CD4-positive, CD25-positive, alpha-beta regulatory T cell (primary cell): ENCODE results near the gene ARL9. TPM values are rescaled to one million over a fixed set of nuclear protein-coding genes. Genes with fewer than 3 reads are reported as not detected.

Source experiments
- ATAC-seq, 2 donors: fragments of 150-1000 bp; cut with Tn5 transposase; one replicate each; pipeline ENCODE4 v1.10.0; 2021; ENCODE audit warnings: low read depth in 2 of 2, moderate number of reproducible peaks in 2 of 2, moderate library complexity in 1 of 2
- DNase-seq, 3 donors: peaks; one replicate each; pipeline versions ENCODE4 v3.0.0 to v3.0.0-alpha.2; 2012 to 2022; ENCODE audit warnings: mixed read lengths in 1 of 3
- H3K27ac ChIP-seq: one replicate; pipeline ENCODE4 v1.7.0; 2013; ENCODE audit warnings: mild to moderate bottlenecking, low read length; ENCODE audit not compliant: insufficient read depth, poor library complexity, severe bottlenecking
- H3K27me3 ChIP-seq: one replicate; pipeline ENCODE4 v1.7.0; 2013; ENCODE audit warnings: low read length; ENCODE audit not compliant: control insufficient read depth, insufficient read depth
- H3K36me3 ChIP-seq: one replicate; pipeline ENCODE4 v1.7.0; 2013; ENCODE audit warnings: mild to moderate bottlenecking, low read length, moderate library complexity; ENCODE audit not compliant: control insufficient read depth, insufficient read depth
- H3K4me1 ChIP-seq: 2 replicates; pipeline ENCODE4 v1.7.0; 2013; ENCODE audit warnings: mild to moderate bottlenecking, low read length; ENCODE audit not compliant: insufficient read depth, control insufficient read depth, poor library complexity, severe bottlenecking
- H3K4me3 ChIP-seq: one replicate; pipeline ENCODE4 v1.7.0; 2013; ENCODE audit warnings: low read depth, mild to moderate bottlenecking, low read length, moderate library complexity
- H3K9me3 ChIP-seq, 2 experiments: 1 replicate in 1 of 2; 2 replicates in 1 of 2; pipeline ENCODE4 v1.7.0; 2013; ENCODE audit warnings: low read length in 2 of 2, mild to moderate bottlenecking in 1 of 2, moderate library complexity in 1 of 2; ENCODE audit not compliant: control insufficient read depth in 2 of 2
- H3K27ac Mint-ChIP-seq, 3 donors: one replicate each; pipeline ENCODE4 v1.8.0; 2020 to 2022; ENCODE audit warnings: mild to moderate bottlenecking in 3 of 3, mixed read lengths in 3 of 3, moderate library complexity in 2 of 3
- H3K27me3 Mint-ChIP-seq: one replicate; pipeline ENCODE4 v1.8.0; 2022; ENCODE audit warnings: mild to moderate bottlenecking, mixed read lengths
- H3K36me3 Mint-ChIP-seq: one replicate; pipeline ENCODE4 v1.8.0; 2020; ENCODE audit warnings: mixed read lengths
- H3K4me1 Mint-ChIP-seq, 4 donors: one replicate each; pipeline ENCODE4 v1.8.0; 2020 to 2022; ENCODE audit warnings: mixed read lengths in 4 of 4, mild to moderate bottlenecking in 1 of 4
- H3K4me3 Mint-ChIP-seq, 4 donors: one replicate each; pipeline ENCODE4 v1.8.0; 2020 to 2022; ENCODE audit warnings: mild to moderate bottlenecking in 4 of 4, mixed read lengths in 4 of 4, moderate library complexity in 3 of 4
- H3K9me3 Mint-ChIP-seq, 7 donors: one replicate each; pipeline ENCODE4 v1.8.0; 2020 to 2022; ENCODE audit warnings: mixed read lengths in 7 of 7, mild to moderate bottlenecking in 3 of 7, moderate library complexity in 2 of 7
- polyA plus RNA-seq, 4 donors: library from polyadenylated mRNA; unstranded; fragments of 300-500 nt; fragmentation: Illumina TruSeq; gene quantifications; one replicate each; pipeline ENCODE4 v1.2.3, GENCODE V29; 2021
- total RNA-seq: library from RNA; stranded (reverse); gene quantifications from one replicate; pipeline ENCODE4 v1.2.3, GENCODE V29; 2022

The ARL9 gene
- total and polyA plus RNA-seq, 5 donors from 2014 or later = not detected

- H3K4me1 ChIP-seq = no peaks in the 10 kb centered on the region
- no peak overlapping the region for H3K4me3 Mint-ChIP-seq
- DNase-seq (no peak), ATAC-seq (no peak)
- no peaks in the 10 kb centered on the region for H3K4me1 Mint-ChIP-seq
- peaks cover 22% of the 10 kb centered on the region for H3K27me3 Mint-ChIP-seq
- H3K27ac Mint-ChIP-seq = no peak overlapping the region
- no peak overlapping the region for H3K4me3 ChIP-seq
- no peaks in the 10 kb centered on the region for H3K36me3 Mint-ChIP-seq
- H3K9me3 Mint-ChIP-seq = no peaks in the 10 kb centered on the region
- H3K9me3 ChIP-seq = no peaks in the 10 kb centered on the region
- H3K36me3 ChIP-seq = no peaks in the 10 kb centered on the region
- no peak overlapping the region for H3K27ac ChIP-seq
- H3K27me3 ChIP-seq = peaks cover 4% of the 10 kb centered on the region
Observed at GRCh38 chr4:56570041-56570440, 64.5 kb downstream of the ARL9 start.

Other genes with a start within 250 kb of the ARL9 start
- 12.9 TPM for gene AASDH, start 118.3 kb upstream of the ARL9 start, total RNA-seq
- gene AASDH, start 118.3 kb upstream of the ARL9 start, polyA plus RNA-seq = 10 to 100 TPM; 12.3 to 25.3 (median 19.5) TPM
- 9.0 TPM for gene PPAT, start 70.2 kb upstream of the ARL9 start, total RNA-seq
- 10 to 100 TPM in 3 of 4 donors, 1 to 10 TPM in 1; 6.7 to 14.0 (median 12.0) TPM for gene PPAT, start 70.2 kb upstream of the ARL9 start, polyA plus RNA-seq
- 21.7 TPM for gene PAICS, start 69.5 kb upstream of the ARL9 start, total RNA-seq
- 10 to 100 TPM; 29.8 to 37.3 (median 31.0) TPM for gene PAICS, start 69.5 kb upstream of the ARL9 start, polyA plus RNA-seq
- 111 TPM for gene SRP72, start 38.2 kb upstream of the ARL9 start, total RNA-seq
- 100 to 1,000 TPM; 116 to 196 (median 155) TPM for gene SRP72, start 38.2 kb upstream of the ARL9 start, polyA plus RNA-seq
- gene HOPX, start 175.5 kb downstream of the ARL9 start, total RNA-seq = 1.9 TPM
- gene HOPX, start 175.5 kb downstream of the ARL9 start, polyA plus RNA-seq = 10 to 100 TPM in 2 of 4 donors, 1 to 10 TPM in 2; 1.4 to 13.3 (median 9.3) TPM